PC-9 (cell line): Measurements from ENCODE around the gene ZBTB22. TPM values are rescaled to one million over a fixed set of nuclear protein-coding genes. Genes with fewer than 3 reads are reported as not detected.
A peak's percentile ranks its signal among the peaks of the same experiment; 100 is the strongest.

Experiments used
- BruUV-seq: library from RNA; stranded (reverse); fragments of 400-500 nt; replicated peaks from 2 replicates; lab custom pipeline; 2021; lab: Mats Ljungman, UMichigan
- CTCF ChIA-PET: fragments of 300-600 bp; sonication (Branson Sonifier 250); formaldehyde crosslinking; loops from one replicate; lab custom pipeline; 2022; ENCODE audit warnings: antibody characterized with exemption; lab: Charles Lee
- POLR2A ChIA-PET: fragments of 300-600 bp; sonication (Branson Sonifier 250); formaldehyde crosslinking; loops from one replicate; lab custom pipeline; 2022; ENCODE audit warnings: antibody characterized with exemption; ENCODE audit not compliant: unreplicated experiment; lab: Charles Lee
- DNase-seq, 2 experiments: peaks; one replicate each; pipeline versions ENCODE4 v3.0.0 to v3.0.0-alpha.2; 2015 to 2022; ENCODE audit warnings: mixed read lengths in 1 of 2
- H2AFZ ChIP-seq: fragments of 200-600 bp; sonication (generic); 2 replicates; pipeline ENCODE4 v1.8.1; 2017; ENCODE audit warnings: antibody characterized with exemption
- H3F3A ChIP-seq: fragments of 200-600 bp; sonication (generic); 2 replicates; pipeline ENCODE4 v1.8.1; 2017; ENCODE audit warnings: antibody characterized with exemption, mild to moderate bottlenecking, low read depth; ENCODE audit not compliant: insufficient read depth
- H3K27ac ChIP-seq: fragments of 200-600 bp; sonication (generic); 2 replicates; pipeline ENCODE4 v1.6.1; 2016; ENCODE audit warnings: mixed run types
- H3K27me3 ChIP-seq: fragments of 200-600 bp; sonication (generic); 2 replicates; pipeline ENCODE4 v1.6.1; 2016; ENCODE audit warnings: low read depth, mixed run types; ENCODE audit not compliant: insufficient read depth
- H3K36me3 ChIP-seq: fragments of 200-600 bp; sonication (generic); 2 replicates; pipeline ENCODE4 v1.6.1; 2016; ENCODE audit warnings: low read depth, mixed run types
- H3K4me1 ChIP-seq: fragments of 200-600 bp; sonication (generic); replicated peaks from 2 replicates; pipeline ENCODE4 v1.6.1; 2016; ENCODE audit warnings: mixed run types; ENCODE audit not compliant: insufficient read depth
- H3K4me2 ChIP-seq: fragments of 200-600 bp; sonication (generic); 2 replicates; pipeline ENCODE4 v1.6.1; 2017; ENCODE audit warnings: mixed run types
- H3K4me3 ChIP-seq: fragments of 200-600 bp; sonication (generic); 2 replicates; pipeline ENCODE4 v1.6.1; 2016; ENCODE audit warnings: mixed run types
- H3K79me2 ChIP-seq: fragments of 200-600 bp; sonication (generic); 2 replicates; pipeline ENCODE4 v1.6.1; 2017; ENCODE audit warnings: low read depth, mixed run types
- H3K9me2 ChIP-seq: fragments of 200-600 bp; sonication (generic); 2 replicates; pipeline ENCODE4 v1.8.1; 2017; ENCODE audit warnings: mild to moderate bottlenecking; ENCODE audit not compliant: insufficient read depth
- H3K9me3 ChIP-seq: fragments of 200-600 bp; sonication (generic); 2 replicates; pipeline ENCODE4 v1.8.1; 2016; ENCODE audit warnings: low read depth; ENCODE audit not compliant: insufficient read depth
- H4K20me1 ChIP-seq: fragments of 200-600 bp; sonication (generic); 2 replicates; pipeline ENCODE4 v1.8.1; 2017; ENCODE audit not compliant: insufficient read depth
- EZH2 ChIP-seq: fragments of 200-600 bp; sonication (generic); IDR thresholded peaks from 2 replicates; pipeline ENCODE4 v1.8.0; 2017; ENCODE audit warnings: antibody characterized with exemption, low read depth
- intact Hi-C: fragments of 100-400 bp; cut with micrococcal nuclease; formaldehyde crosslinking; loops from one replicate; pipeline ENCODE4 v1.10.0; 2022; ENCODE audit not compliant: unreplicated experiment
- total RNA-seq: library from RNA; stranded (reverse); gene quantifications from 2 replicates; pipeline ENCODE4 v1.2.3, GENCODE V29; 2021
- TF ChIP-seq, protein P1 (sequence below): fragments of 200-600 bp; sonication (generic); conservative IDR thresholded peaks from 2 replicates; pipeline ENCODE4 v1.6.1; 2017; ENCODE audit warnings: mixed run types, antibody characterized with exemption, mild to moderate bottlenecking, moderate library complexity

The ZBTB22 gene
- total RNA-seq, 1 experiment from 2014 or later = 20.8 TPM

DNA sequence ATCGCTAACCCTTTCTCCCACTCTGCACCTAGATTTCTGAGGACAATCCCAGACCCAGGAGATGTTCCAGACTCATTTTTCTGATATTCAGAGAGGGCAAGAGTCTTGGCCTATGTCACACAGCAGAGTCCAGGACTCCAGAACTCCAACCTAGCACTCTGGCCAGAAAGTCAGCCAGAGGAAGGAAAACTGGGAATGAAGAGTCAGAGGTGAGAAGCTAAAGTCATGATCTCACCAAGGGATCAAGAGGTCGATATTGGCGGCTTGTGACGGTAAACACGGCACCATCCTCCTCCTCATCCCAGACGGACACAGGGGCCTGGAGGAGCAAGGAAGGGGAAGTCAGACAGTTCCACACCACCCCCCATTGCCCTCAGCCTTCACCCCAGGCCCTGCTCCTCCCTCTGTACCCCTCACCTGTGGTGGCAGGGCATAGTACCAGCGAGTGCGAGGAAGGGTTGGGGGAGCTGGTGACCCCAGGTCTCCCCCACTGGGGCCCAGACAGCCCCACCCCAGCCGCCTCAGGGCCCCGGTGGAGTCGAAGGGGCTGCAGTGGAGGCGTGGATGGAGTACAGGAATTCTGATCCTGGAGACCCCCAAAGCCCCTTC is 20.6 kb downstream of the ZBTB22 start:
- peak overlapping the region; percentile 75 for H3K4me3 ChIP-seq
- BruUV-seq = TSS peak; percentile 18
- peak in 1 of 2 experiments; percentile 27 for DNase-seq
- peaks cover 23% of the 10 kb centered on the region for H3K4me1 ChIP-seq
- ChIA-PET CTCF (interaction anchor here (0.6 kb wide), 1 partner anchor 29 kb away, joined by 3 read pairs; no protein-coding TSS in a partner anchor), POLR2A (interaction anchor here (0.6 to 0.7 kb wide), 2 partner anchors 17 to 49 kb away, joined by 3 to 9 read pairs; no protein-coding TSS in a partner anchor)
- intact Hi-C loops = loop anchor here (5.0 kb wide), 1 partner anchor 115 kb away; the partner anchor contains the start of gene PHF1
- no peaks in the 10 kb centered on the region for H3K9me2 ChIP-seq
- H3K79me2 ChIP-seq = peaks cover 44% of the 10 kb centered on the region
- no peaks in the 10 kb centered on the region for H3K27me3 ChIP-seq
- H4K20me1 ChIP-seq = no peaks in the 10 kb centered on the region; the same call in 1 of the 2 replicates
- peak overlapping the region; percentile 99 for H3K4me2 ChIP-seq
- H2AFZ ChIP-seq = peak overlapping the region; percentile 74
- H3F3A ChIP-seq = peaks cover 38% of the 10 kb centered on the region
- H3K9me3 ChIP-seq = no peaks in the 10 kb centered on the region
- peak overlapping the region; percentile 88; the same call in 1 of the 2 replicates for H3K27ac ChIP-seq
- TF ChIP-seq, protein P1, sequence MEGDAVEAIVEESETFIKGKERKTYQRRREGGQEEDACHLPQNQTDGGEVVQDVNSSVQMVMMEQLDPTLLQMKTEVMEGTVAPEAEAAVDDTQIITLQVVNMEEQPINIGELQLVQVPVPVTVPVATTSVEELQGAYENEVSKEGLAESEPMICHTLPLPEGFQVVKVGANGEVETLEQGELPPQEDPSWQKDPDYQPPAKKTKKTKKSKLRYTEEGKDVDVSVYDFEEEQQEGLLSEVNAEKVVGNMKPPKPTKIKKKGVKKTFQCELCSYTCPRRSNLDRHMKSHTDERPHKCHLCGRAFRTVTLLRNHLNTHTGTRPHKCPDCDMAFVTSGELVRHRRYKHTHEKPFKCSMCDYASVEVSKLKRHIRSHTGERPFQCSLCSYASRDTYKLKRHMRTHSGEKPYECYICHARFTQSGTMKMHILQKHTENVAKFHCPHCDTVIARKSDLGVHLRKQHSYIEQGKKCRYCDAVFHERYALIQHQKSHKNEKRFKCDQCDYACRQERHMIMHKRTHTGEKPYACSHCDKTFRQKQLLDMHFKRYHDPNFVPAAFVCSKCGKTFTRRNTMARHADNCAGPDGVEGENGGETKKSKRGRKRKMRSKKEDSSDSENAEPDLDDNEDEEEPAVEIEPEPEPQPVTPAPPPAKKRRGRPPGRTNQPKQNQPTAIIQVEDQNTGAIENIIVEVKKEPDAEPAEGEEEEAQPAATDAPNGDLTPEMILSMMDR = no peak
- no peak for TF ChIP-seq EZH2
- H3K36me3 ChIP-seq = peaks cover 5% of the 10 kb centered on the region; the same call in 1 of the 2 replicates

DNA sequence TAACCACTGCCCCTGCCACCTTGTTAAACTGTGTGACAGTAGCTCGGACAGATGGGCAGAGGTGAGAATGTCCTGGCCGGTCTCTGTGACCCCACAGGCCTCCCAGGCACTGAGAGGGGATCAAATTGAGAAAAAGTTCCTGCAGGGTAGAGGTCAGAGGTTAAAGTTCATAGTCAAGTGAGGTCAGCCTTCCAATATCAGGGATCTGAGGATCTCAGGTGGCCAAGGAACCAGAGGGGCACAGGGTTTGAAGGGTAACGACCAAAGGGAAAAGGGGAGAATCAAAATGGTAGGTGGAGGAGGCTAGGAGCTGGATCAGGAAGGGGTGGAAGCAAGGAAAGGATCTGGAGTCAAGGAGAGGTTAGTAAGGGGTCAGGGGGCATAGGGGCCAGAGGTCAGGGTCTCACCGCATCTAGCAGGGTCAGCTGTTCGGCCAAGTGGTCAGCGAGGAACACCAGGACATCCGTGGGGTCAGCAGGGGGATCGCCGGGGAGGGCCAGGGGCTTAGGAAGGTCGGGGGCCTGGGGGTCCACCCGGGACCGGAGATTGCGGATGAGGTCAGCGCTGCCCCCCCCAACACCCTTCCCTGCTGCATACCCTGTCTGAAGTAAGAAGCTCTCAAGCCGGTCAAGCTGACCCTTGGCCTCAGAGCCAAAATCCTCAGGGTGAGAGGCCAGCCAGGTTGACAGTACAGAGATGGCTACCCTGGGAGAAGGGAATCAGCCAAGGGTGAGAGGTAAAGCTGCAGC is 21.7 kb downstream of the ZBTB22 start:
- POLR2A ChIA-PET = no interaction called here
- intact Hi-C loops = loop anchor here (5.0 kb wide), 1 partner anchor 117 kb away; the partner anchor contains the start of gene PHF1

More for the DNA sequence above, 21.7 kb downstream of the ZBTB22 start:
- peaks cover 40% of the 10 kb centered on the region for H3K79me2 ChIP-seq
- no peaks in the 10 kb centered on the region for H3K9me2 ChIP-seq
- DNase-seq = peak in 1 of 2 experiments; percentile 4
- CTCF ChIA-PET = no interaction called here
- H3F3A ChIP-seq = peaks cover 35% of the 10 kb centered on the region
- no peaks in the 10 kb centered on the region for H3K9me3 ChIP-seq
- no peak overlapping the region for H3K4me3 ChIP-seq
- TF ChIP-seq, protein P1 = no peak
- no peak for TF ChIP-seq EZH2
- no peaks in the 10 kb centered on the region for H3K27me3 ChIP-seq
- peaks cover 12% of the 10 kb centered on the region for H3K4me1 ChIP-seq
- no peaks in the 10 kb centered on the region; the same call in 1 of the 2 replicates for H4K20me1 ChIP-seq
- no peak overlapping the region for H3K27ac ChIP-seq
- BruUV-seq = no TSS peak
- H3K36me3 ChIP-seq = peaks cover 5% of the 10 kb centered on the region; the same call in 1 of the 2 replicates
- H3K4me2 ChIP-seq = peak overlapping the region; percentile 99; the same call in 1 of the 2 replicates
- no peak overlapping the region for H2AFZ ChIP-seq
